ENCODE data around the gene LYZL2.
"Not testable (repeated sequence)": the region's sequence is repeated elsewhere in the genome, so short reads cannot be mapped to it uniquely, and the experiment has no call there.

- not testable (repeated sequence) for TF ChIP-seq TAF1 (IDR thresholded peaks at IDR 0.05; ENCODE audit: low read depth, low read length); SIN3A (conservative IDR thresholded peaks at IDR 0.05 in 1 of 2, IDR thresholded peaks at IDR 0.05 in 1 of 2; ENCODE audit: low read depth in 1 of 2, low read length in 2 of 2); JUN (IDR thresholded peaks at IDR 0.05; ENCODE audit: low read depth, low read length); HDAC6 (IDR thresholded peaks at IDR 0.05; ENCODE audit: low read depth, low read length); EP300 (IDR thresholded peaks at IDR 0.05; ENCODE audit: borderline replicate concordance in 1 of 2, low read depth in 2 of 2, low read length in 2 of 2)
Observed at GRCh38 chr10:30592770-30593169, 36.8 kb downstream of the LYZL2 start.
